ENCODE results near the gene SHD.

SHD gene

GRCh38 chr19:4326837-4327251 lies 47.8 kb downstream of the SHD start:
- no peak for DNase-seq (ENCODE audit: low read depth in 1 of 2, low spot score in 1 of 2)

- DNase-seq (ENCODE audit: low read depth in 1 of 2, low spot score in 1 of 2), result peak; percentile 9 to 67
These were observed 48.3 kb downstream of the SHD start for GRCh38 chr19:4327252-4327876.

GRCh38 chr19:4327877-4328242 lies 48.8 kb downstream of the SHD start:
- no peak for DNase-seq (ENCODE audit: low read depth in 1 of 2, low spot score in 1 of 2)

GRCh38 chr19:4328243-4328990 lies 49.4 kb downstream of the SHD start:
- peak; percentile 84 to 98 for DNase-seq (ENCODE audit: low read depth in 1 of 2, low spot score in 1 of 2)

- peak in 1 of 2 donors; percentile 45 for DNase-seq (ENCODE audit: low read depth in 1 of 2, low spot score in 1 of 2)
These were observed 50.1 kb downstream of the SHD start for GRCh38 chr19:4328991-4329681.

GRCh38 chr19:4329858-4330257 lies 50.8 kb downstream of the SHD start:
- no peak for DNase-seq (ENCODE audit: low read depth in 1 of 2, low spot score in 1 of 2)

- no peak for DNase-seq (ENCODE audit: low read depth in 1 of 2, low spot score in 1 of 2)
These were observed 56.0 kb downstream of the SHD start for GRCh38 chr19:4334929-4335570.

GRCh38 chr19:4337906-4338440 lies 58.9 kb downstream of the SHD start:
- no peak for DNase-seq (ENCODE audit: low read depth in 1 of 2, low spot score in 1 of 2)

- DNase-seq (ENCODE audit: low read depth in 1 of 2, low spot score in 1 of 2), result peak in 1 of 2 donors; percentile 30
These were observed 59.6 kb downstream of the SHD start, which contains the start of gene STAP2 for GRCh38 chr19:4338441-4339355. Gene STAP2, minus strand, starts transcription at chr19:4338827. Its CDS starts 74 bp downstream, at chr19:4338753.

Measured in stimulated activated CD4-positive, alpha-beta T cell treated with anti-CD3 and anti-CD28 coated beads, Interleukin-15, amount 100 ng/mL, for 1 hour (primary cell).